GM23338 (cell line): ENCODE measurements around the gene DENND5A. TPM values are rescaled to one million over a fixed set of nuclear protein-coding genes. Genes with fewer than 3 reads are reported as not detected.

Source experiments
- ATAC-seq: fragments of 200-7000 bp; cut with Tn5 transposase; 3 replicates; pipeline ENCODE4 v1.9.1; 2020
- DNase-seq: peaks from one replicate; pipeline ENCODE4 v3.0.0-alpha.2; 2015; ENCODE audit warnings: low spot score
- H2AFZ ChIP-seq: fragments of 200-600 bp; sonication (generic); 2 replicates; pipeline ENCODE4 v1.8.0; 2016; ENCODE audit warnings: antibody characterized with exemption, mild to moderate bottlenecking, moderate library complexity
- H3F3A ChIP-seq: fragments of 200-600 bp; sonication (generic); replicated peaks from 2 replicates; pipeline ENCODE4 v1.8.0; 2017; ENCODE audit warnings: antibody characterized with exemption, mixed run types, low read depth
- H3K27ac ChIP-seq: fragments of 200-600 bp; sonication (generic); 2 replicates; pipeline ENCODE4 v1.6.1; 2016; ENCODE audit warnings: low read depth
- H3K27me3 ChIP-seq: fragments of 200-600 bp; sonication (generic); 2 replicates; pipeline ENCODE4 v1.8.0; 2016; ENCODE audit warnings: mild to moderate bottlenecking, mixed run types, moderate library complexity; ENCODE audit not compliant: insufficient read depth
- H3K36me3 ChIP-seq: fragments of 200-600 bp; sonication (generic); 2 replicates; pipeline ENCODE4 v1.8.0; 2016; ENCODE audit warnings: mild to moderate bottlenecking; ENCODE audit not compliant: insufficient read depth
- H3K4me1 ChIP-seq: fragments of 200-600 bp; sonication (generic); 2 replicates; pipeline ENCODE4 v1.8.0; 2016; ENCODE audit warnings: mild to moderate bottlenecking, moderate library complexity; ENCODE audit not compliant: insufficient read depth
- H3K4me2 ChIP-seq: fragments of 200-600 bp; sonication (generic); 2 replicates; pipeline ENCODE4 v1.7.1; 2017; ENCODE audit warnings: mixed run types
- H3K4me3 ChIP-seq: fragments of 200-600 bp; sonication (generic); 2 replicates; pipeline ENCODE4 v1.6.1; 2016; ENCODE audit warnings: mixed run types
- H3K79me2 ChIP-seq: fragments of 200-600 bp; sonication (generic); replicated peaks from 2 replicates; pipeline ENCODE4 v1.8.0; 2017; ENCODE audit warnings: mild to moderate bottlenecking; ENCODE audit not compliant: insufficient read depth
- H3K9me2 ChIP-seq: fragments of 200-600 bp; sonication (generic); 2 replicates; pipeline ENCODE4 v1.8.0; 2017; ENCODE audit not compliant: insufficient read depth
- H4K20me1 ChIP-seq: fragments of 200-600 bp; sonication (generic); replicated peaks from 2 replicates; pipeline ENCODE4 v1.8.0; 2017; ENCODE audit warnings: mild to moderate bottlenecking; ENCODE audit not compliant: insufficient read depth
- H3K27ac Mint-ChIP-seq: 2 replicates; pipeline ENCODE4 v1.8.0; 2020; ENCODE audit warnings: inconsistent platforms, mild to moderate bottlenecking, moderate library complexity, mixed read lengths
- H3K27me3 Mint-ChIP-seq: 3 replicates; pipeline ENCODE4 v1.8.0; 2022; ENCODE audit warnings: low read depth, mild to moderate bottlenecking, moderate library complexity, mixed read lengths, inconsistent platforms; ENCODE audit not compliant: insufficient read depth, poor library complexity
- H3K36me3 Mint-ChIP-seq: 3 replicates; pipeline ENCODE4 v1.8.0; 2021; ENCODE audit warnings: low read depth, mild to moderate bottlenecking, inconsistent platforms, moderate library complexity, mixed read lengths
- H3K4me1 Mint-ChIP-seq: 3 replicates; pipeline ENCODE4 v1.8.0; 2020; ENCODE audit warnings: mild to moderate bottlenecking, inconsistent platforms, mixed read lengths
- H3K4me3 Mint-ChIP-seq: 3 replicates; pipeline ENCODE4 v1.8.0; 2021; ENCODE audit warnings: moderate library complexity, mild to moderate bottlenecking, inconsistent platforms, mixed read lengths
- H3K9me3 Mint-ChIP-seq: 3 replicates; pipeline ENCODE4 v1.8.0; 2020; ENCODE audit warnings: moderate library complexity, mild to moderate bottlenecking, inconsistent platforms, mixed read lengths
- CREB1 ChIP-seq: fragments of 250-450 bp; sonication (Bioruptor Pico); IDR thresholded peaks from 2 replicates; pipeline ENCODE4 v1.5.0; 2020; ENCODE audit warnings: low read depth, mild to moderate bottlenecking, moderate library complexity
- EZH2 ChIP-seq: fragments of 200-600 bp; sonication (generic); IDR thresholded peaks from one replicate; pipeline ENCODE4 v1.8.0; 2017; ENCODE audit warnings: antibody characterized with exemption, mild to moderate bottlenecking, low read depth; ENCODE audit not compliant: unreplicated experiment
- EZH2phosphoT487 ChIP-seq: fragments of 200-600 bp; sonication (generic); IDR thresholded peaks from one replicate; pipeline ENCODE4 v1.8.1; 2018; ENCODE audit warnings: antibody characterized with exemption; ENCODE audit not compliant: unreplicated experiment
- JUNB ChIP-seq: IDR thresholded peaks from one replicate; pipeline ENCODE4 v1.6.1; 2016; ENCODE audit warnings: antibody characterized with exemption; ENCODE audit not compliant: unreplicated experiment
- NANOG ChIP-seq: IDR thresholded peaks from 2 replicates; pipeline ENCODE4 v1.6.1; 2016; ENCODE audit warnings: antibody characterized with exemption, borderline replicate concordance
- POLR2AphosphoS5 ChIP-seq: IDR thresholded peaks from 2 replicates; pipeline ENCODE4 v1.6.1; 2016; ENCODE audit warnings: antibody characterized with exemption, low read depth
- STAT1 ChIP-seq: IDR thresholded peaks from one replicate; pipeline ENCODE4 v1.6.1; 2016; ENCODE audit warnings: antibody characterized with exemption; ENCODE audit not compliant: unreplicated experiment
- ZNF114 ChIP-seq: fragments of 250-450 bp; sonication (Bioruptor Pico); IDR thresholded peaks from 2 replicates; pipeline ENCODE4 v1.5.0; 2020; ENCODE audit warnings: mild to moderate bottlenecking, moderate library complexity
- ZNF331 ChIP-seq: fragments of 250-450 bp; sonication (Bioruptor Pico); IDR thresholded peaks from 2 replicates; pipeline ENCODE4 v1.5.0; 2020; ENCODE audit warnings: low read depth, mild to moderate bottlenecking, moderate library complexity
- polyA plus RNA-seq: library from polyadenylated mRNA; unstranded; fragments of >200 nt; fragmentation: Nextera tagmentation; extraction: Ambion mirVana; gene quantifications from 2 replicates; pipeline ENCODE4 v1.2.1, GENCODE V29; 2016
- total RNA-seq: library from RNA; depleted of rRNA; stranded (reverse); fragments of >200 nt; shearing (Covaris generic); gene quantifications from 2 replicates; pipeline ENCODE4 v1.2.3, GENCODE V29; 2014
- TF ChIP-seq, protein P1 (sequence below): IDR thresholded peaks from 2 replicates; pipeline ENCODE4 v1.6.1; 2016; ENCODE audit warnings: antibody characterized with exemption
- TF ChIP-seq, protein P2 (sequence below), 2 experiments: fragments of 200-600 bp in 1 of 2; sonication (generic) in 1 of 2; conservative IDR thresholded peaks; 2 replicates each; pipeline versions ENCODE4 v1.5.1 to v1.6.1; 2016 to 2017; ENCODE audit warnings: antibody characterized with exemption in 2 of 2, low read depth in 2 of 2, mild to moderate bottlenecking in 2 of 2, moderate library complexity in 1 of 2
- TF ChIP-seq, protein P3 (sequence below): fragments of 250-450 bp; sonication (Bioruptor Pico); IDR thresholded peaks from 2 replicates; pipeline ENCODE4 v1.5.0; 2020; ENCODE audit warnings: mild to moderate bottlenecking, moderate library complexity
- TF ChIP-seq, protein P4 (sequence below): IDR thresholded peaks from one replicate; pipeline ENCODE4 v1.6.1; 2018; ENCODE audit warnings: antibody characterized with exemption; ENCODE audit not compliant: unreplicated experiment

DENND5A gene
- total and polyA plus RNA-seq, 2 experiments from 2014 or later: 28.1 to 56.3 TPM

DNA sequence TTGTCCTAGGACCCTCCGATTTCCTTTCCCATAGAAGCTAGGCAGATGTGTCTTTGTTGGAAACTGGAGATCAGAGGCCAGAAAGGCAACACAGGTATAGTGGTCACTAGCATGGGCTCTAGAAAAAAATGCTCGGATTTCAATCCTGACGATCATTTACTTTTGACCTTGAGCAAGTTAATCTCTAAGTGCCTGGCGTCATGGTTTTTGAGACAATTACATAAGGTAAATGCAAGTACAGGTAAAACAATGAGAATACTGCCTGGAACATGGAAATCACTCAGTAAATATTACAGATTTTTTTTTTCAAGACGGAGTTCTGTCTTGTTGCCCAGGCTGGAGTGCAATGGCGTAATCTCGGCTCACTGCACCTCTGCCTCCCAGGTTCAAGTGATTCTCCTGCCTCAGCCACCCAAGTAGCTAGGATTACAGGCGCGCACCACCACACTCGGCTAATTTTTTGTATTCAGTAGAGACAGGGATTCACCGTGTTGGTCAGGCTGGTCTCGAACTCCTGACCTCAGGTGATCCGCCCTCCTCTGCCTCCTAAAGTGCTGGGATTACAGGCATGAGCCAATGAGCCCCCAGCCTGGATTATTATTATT lies 1.1 kb upstream of the DENND5A start:
- Histone ChIP-seq H3K36me3 (no peaks in the 10 kb centered on the region), H3K27ac (peak overlapping the region; percentile 21; the same call in 1 of the 2 replicates), H3K79me2 (peaks cover 34% of the 10 kb centered on the region), H3K9me2 (no peaks in the 10 kb centered on the region), H3F3A (peaks cover 14% of the 10 kb centered on the region; the same call in 1 of the 2 replicates), H2AFZ (no peak overlapping the region), H3K4me3 (peak overlapping the region; percentile 90), H4K20me1 (peaks cover 23% of the 10 kb centered on the region), H3K27me3 (no peaks in the 10 kb centered on the region), H3K4me1 (peaks cover 23% of the 10 kb centered on the region), H3K4me2 (peak overlapping the region; percentile 89)
- peak overlapping the region; percentile 77 for H3K4me3 Mint-ChIP-seq
- 0 out of 3 replicates have a peak, but pooled peaks cover 4% of the 10 kb centered on the region for H3K36me3 Mint-ChIP-seq
- no peaks in the 10 kb centered on the region for H3K9me3 Mint-ChIP-seq
- ATAC-seq (no peak), DNase-seq (no peak)
- TF ChIP-seq, protein P1, sequence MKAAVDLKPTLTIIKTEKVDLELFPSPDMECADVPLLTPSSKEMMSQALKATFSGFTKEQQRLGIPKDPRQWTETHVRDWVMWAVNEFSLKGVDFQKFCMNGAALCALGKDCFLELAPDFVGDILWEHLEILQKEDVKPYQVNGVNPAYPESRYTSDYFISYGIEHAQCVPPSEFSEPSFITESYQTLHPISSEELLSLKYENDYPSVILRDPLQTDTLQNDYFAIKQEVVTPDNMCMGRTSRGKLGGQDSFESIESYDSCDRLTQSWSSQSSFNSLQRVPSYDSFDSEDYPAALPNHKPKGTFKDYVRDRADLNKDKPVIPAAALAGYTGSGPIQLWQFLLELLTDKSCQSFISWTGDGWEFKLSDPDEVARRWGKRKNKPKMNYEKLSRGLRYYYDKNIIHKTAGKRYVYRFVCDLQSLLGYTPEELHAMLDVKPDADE: no peak
- no peak for TF ChIP-seq NANOG
- TF ChIP-seq EZH2phosphoT487: no peak
- no peak for TF ChIP-seq ZNF331 (CRISPR knock-in tag)
- TF ChIP-seq POLR2AphosphoS5: no peak
- no peak for TF ChIP-seq ZNF114
- TF ChIP-seq, protein P2, sequence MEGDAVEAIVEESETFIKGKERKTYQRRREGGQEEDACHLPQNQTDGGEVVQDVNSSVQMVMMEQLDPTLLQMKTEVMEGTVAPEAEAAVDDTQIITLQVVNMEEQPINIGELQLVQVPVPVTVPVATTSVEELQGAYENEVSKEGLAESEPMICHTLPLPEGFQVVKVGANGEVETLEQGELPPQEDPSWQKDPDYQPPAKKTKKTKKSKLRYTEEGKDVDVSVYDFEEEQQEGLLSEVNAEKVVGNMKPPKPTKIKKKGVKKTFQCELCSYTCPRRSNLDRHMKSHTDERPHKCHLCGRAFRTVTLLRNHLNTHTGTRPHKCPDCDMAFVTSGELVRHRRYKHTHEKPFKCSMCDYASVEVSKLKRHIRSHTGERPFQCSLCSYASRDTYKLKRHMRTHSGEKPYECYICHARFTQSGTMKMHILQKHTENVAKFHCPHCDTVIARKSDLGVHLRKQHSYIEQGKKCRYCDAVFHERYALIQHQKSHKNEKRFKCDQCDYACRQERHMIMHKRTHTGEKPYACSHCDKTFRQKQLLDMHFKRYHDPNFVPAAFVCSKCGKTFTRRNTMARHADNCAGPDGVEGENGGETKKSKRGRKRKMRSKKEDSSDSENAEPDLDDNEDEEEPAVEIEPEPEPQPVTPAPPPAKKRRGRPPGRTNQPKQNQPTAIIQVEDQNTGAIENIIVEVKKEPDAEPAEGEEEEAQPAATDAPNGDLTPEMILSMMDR (conservative IDR thresholded peaks at IDR 0.05; ENCODE audit: low read depth in 2 of 2): no peak
- no peak for TF ChIP-seq EZH2
- TF ChIP-seq STAT1: no peak
- TF ChIP-seq, protein P3, sequence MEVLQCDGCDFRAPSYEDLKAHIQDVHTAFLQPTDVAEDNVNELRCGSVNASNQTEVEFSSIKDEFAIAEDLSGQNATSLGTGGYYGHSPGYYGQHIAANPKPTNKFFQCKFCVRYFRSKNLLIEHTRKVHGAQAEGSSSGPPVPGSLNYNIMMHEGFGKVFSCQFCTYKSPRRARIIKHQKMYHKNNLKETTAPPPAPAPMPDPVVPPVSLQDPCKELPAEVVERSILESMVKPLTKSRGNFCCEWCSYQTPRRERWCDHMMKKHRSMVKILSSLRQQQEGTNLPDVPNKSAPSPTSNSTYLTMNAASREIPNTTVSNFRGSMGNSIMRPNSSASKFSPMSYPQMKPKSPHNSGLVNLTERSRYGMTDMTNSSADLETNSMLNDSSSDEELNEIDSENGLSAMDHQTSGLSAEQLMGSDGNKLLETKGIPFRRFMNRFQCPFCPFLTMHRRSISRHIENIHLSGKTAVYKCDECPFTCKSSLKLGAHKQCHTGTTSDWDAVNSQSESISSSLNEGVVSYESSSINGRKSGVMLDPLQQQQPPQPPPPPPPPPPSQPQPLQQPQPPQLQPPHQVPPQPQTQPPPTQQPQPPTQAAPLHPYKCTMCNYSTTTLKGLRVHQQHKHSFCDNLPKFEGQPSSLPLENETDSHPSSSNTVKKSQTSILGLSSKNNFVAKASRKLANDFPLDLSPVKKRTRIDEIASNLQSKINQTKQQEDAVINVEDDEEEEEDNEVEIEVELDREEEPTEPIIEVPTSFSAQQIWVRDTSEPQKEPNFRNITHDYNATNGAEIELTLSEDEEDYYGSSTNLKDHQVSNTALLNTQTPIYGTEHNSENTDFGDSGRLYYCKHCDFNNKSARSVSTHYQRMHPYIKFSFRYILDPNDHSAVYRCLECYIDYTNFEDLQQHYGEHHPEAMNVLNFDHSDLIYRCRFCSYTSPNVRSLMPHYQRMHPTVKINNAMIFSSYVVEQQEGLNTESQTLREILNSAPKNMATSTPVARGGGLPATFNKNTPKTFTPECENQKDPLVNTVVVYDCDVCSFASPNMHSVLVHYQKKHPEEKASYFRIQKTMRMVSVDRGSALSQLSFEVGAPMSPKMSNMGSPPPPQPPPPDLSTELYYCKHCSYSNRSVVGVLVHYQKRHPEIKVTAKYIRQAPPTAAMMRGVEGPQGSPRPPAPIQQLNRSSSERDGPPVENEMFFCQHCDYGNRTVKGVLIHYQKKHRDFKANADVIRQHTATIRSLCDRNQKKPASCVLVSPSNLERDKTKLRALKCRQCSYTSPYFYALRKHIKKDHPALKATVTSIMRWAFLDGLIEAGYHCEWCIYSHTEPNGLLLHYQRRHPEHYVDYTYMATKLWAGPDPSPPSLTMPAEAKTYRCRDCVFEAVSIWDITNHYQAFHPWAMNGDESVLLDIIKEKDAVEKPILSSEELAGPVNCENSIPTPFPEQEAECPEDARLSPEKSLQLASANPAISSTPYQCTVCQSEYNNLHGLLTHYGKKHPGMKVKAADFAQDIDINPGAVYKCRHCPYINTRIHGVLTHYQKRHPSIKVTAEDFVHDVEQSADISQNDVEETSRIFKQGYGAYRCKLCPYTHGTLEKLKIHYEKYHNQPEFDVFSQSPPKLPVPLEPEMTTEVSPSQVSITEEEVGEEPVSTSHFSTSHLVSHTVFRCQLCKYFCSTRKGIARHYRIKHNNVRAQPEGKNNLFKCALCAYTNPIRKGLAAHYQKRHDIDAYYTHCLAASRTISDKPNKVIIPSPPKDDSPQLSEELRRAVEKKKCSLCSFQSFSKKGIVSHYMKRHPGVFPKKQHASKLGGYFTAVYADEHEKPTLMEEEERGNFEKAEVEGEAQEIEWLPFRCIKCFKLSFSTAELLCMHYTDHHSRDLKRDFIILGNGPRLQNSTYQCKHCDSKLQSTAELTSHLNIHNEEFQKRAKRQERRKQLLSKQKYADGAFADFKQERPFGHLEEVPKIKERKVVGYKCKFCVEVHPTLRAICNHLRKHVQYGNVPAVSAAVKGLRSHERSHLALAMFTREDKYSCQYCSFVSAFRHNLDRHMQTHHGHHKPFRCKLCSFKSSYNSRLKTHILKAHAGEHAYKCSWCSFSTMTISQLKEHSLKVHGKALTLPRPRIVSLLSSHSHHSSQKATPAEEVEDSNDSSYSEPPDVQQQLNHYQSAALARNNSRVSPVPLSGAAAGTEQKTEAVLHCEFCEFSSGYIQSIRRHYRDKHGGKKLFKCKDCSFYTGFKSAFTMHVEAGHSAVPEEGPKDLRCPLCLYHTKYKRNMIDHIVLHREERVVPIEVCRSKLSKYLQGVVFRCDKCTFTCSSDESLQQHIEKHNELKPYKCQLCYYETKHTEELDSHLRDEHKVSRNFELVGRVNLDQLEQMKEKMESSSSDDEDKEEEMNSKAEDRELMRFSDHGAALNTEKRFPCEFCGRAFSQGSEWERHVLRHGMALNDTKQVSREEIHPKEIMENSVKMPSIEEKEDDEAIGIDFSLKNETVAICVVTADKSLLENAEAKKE: no peak
- TF ChIP-seq, protein P4, sequence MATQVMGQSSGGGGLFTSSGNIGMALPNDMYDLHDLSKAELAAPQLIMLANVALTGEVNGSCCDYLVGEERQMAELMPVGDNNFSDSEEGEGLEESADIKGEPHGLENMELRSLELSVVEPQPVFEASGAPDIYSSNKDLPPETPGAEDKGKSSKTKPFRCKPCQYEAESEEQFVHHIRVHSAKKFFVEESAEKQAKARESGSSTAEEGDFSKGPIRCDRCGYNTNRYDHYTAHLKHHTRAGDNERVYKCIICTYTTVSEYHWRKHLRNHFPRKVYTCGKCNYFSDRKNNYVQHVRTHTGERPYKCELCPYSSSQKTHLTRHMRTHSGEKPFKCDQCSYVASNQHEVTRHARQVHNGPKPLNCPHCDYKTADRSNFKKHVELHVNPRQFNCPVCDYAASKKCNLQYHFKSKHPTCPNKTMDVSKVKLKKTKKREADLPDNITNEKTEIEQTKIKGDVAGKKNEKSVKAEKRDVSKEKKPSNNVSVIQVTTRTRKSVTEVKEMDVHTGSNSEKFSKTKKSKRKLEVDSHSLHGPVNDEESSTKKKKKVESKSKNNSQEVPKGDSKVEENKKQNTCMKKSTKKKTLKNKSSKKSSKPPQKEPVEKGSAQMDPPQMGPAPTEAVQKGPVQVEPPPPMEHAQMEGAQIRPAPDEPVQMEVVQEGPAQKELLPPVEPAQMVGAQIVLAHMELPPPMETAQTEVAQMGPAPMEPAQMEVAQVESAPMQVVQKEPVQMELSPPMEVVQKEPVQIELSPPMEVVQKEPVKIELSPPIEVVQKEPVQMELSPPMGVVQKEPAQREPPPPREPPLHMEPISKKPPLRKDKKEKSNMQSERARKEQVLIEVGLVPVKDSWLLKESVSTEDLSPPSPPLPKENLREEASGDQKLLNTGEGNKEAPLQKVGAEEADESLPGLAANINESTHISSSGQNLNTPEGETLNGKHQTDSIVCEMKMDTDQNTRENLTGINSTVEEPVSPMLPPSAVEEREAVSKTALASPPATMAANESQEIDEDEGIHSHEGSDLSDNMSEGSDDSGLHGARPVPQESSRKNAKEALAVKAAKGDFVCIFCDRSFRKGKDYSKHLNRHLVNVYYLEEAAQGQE: no peak
- no peak for TF ChIP-seq JUNB
- TF ChIP-seq CREB1 (CRISPR knock-in tag): no peak
- H3K27ac Mint-ChIP-seq: peak overlapping the region; percentile 79; the same call in 1 of the 2 replicates
- H3K27me3 Mint-ChIP-seq: peaks cover 15% of the 10 kb centered on the region
- peaks cover 30% of the 10 kb centered on the region for H3K4me1 Mint-ChIP-seq
